Breast epithelium (tissue), 3 donors: ENCODE results near the gene RNF150.

Source experiments
- CTCF ChIP-seq, 3 donors: fragments of 450-650 bp; IDR thresholded peaks; one replicate each; pipeline ENCODE4 v1.5.1; 2016 to 2017; ENCODE audit warnings: antibody characterized with exemption in 3 of 3, mild to moderate bottlenecking in 3 of 3, moderate library complexity in 3 of 3
- POLR2A ChIP-seq: fragments of 450-650 bp; IDR thresholded peaks from one replicate; pipeline ENCODE4 v1.6.1; 2016; ENCODE audit warnings: antibody characterized with exemption, mild to moderate bottlenecking, moderate library complexity

DNA sequence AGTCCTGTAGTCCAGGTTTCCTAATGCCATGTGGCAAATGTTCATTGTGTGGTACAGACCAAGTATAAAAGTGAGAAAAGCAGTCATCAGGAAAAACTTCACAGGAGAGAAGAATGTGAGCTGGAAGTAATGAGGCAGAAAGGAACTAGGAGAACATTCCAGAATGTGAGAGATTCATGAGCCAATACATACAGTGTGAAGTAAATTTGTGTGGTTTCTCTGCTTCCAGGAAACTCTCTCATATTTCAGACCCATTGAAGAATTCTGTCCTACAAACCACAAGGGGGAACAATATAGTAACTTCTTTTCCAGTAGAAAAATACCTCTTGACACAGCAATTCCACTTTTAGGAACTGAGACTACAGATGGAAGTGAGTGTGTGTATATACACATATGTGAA is 136.5 kb downstream of the RNF150 start:
- no peak for TF ChIP-seq CTCF (IDR thresholded peaks at IDR 0.05)
- TF ChIP-seq POLR2A = no peak
